Stimulated activated CD4-positive, alpha-beta T cell treated with anti-CD3 and anti-CD28 coated beads, Interleukin-2, amount 100 ng/mL, for 48 hours (primary cell): ENCODE measurements around the gene NOL4L.

Source experiments
- DNase-seq, 2 donors: peaks; one replicate each; pipeline ENCODE4 v3.0.0-alpha.2; 2020

The NOL4L gene

DNA sequence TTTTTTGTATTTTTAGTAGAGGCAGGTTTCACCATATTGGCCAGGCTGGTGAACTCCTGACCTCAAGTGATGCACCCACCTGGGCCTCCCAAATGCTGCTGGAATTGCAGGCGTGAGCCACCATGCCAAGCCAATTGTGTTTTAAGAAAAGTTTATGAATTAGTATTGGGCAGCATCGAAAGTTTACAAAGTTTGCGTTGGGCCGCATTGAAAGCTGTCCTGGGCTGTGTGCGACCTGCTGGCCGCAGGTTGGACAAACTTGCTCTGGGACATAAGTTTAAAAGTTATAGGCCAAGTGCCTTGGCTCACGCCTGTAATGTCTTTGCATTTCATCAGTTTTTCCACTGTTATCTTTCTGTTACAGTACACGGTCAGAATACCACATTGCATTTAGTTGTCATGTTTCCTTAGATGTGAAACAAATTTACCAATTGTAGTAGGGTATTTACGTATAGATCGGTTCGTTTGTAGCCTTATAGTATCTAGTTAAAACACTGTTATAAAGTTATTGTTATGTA is 187.5 kb downstream of the NOL4L start:
- DNase-seq, result no peak

- no peak for DNase-seq
Measured at GRCh38 chr20:32396646-32397160, 188.4 kb downstream of the NOL4L start.

GRCh38 chr20:32395066-32395465 is 190.1 kb downstream of the NOL4L start:
- DNase-seq, result no peak
